T-helper 2 cell treated with Interferon-gamma antibody and Interleukin-4, amounts not matched to agents 5 μg/mL and 100 μg/mL, for 36 hours (primary cell): ENCODE results near the gene CUTA.
"Not testable (repeated sequence)": the region's sequence is repeated elsewhere in the genome, so short reads cannot be mapped to it uniquely, and the experiment has no call there.

ENCODE experiments used
- DNase-seq: peaks from one replicate; pipeline ENCODE4 v3.0.0; 2021; ENCODE audit warnings: low spot score
- H3K27ac Mint-ChIP-seq: one replicate; pipeline ENCODE4 v1.8.0; 2021; ENCODE audit warnings: mild to moderate bottlenecking, mixed read lengths
- H3K27me3 Mint-ChIP-seq: one replicate; pipeline ENCODE4 v1.8.0; 2021; ENCODE audit warnings: low read depth, mixed read lengths
- H3K36me3 Mint-ChIP-seq: one replicate; pipeline ENCODE4 v1.8.0; 2021; ENCODE audit warnings: low read depth, mixed read lengths
- H3K4me1 Mint-ChIP-seq: one replicate; pipeline ENCODE4 v1.8.0; 2021; ENCODE audit warnings: low read depth, mixed read lengths
- H3K4me3 Mint-ChIP-seq: one replicate; pipeline ENCODE4 v1.8.0; 2022; ENCODE audit warnings: mild to moderate bottlenecking, moderate library complexity, mixed read lengths
- H3K9me3 Mint-ChIP-seq: one replicate; pipeline ENCODE4 v1.8.0; 2021; ENCODE audit warnings: mixed read lengths

The CUTA gene

GRCh38 chr6:33390767-33391277 is 27.1 kb downstream of the CUTA start:
- no peak for DNase-seq
- H3K9me3 Mint-ChIP-seq = no peaks in the 10 kb centered on the region
- peak overlapping the region; percentile 90 for H3K27ac Mint-ChIP-seq
- no peaks in the 10 kb centered on the region for H3K27me3 Mint-ChIP-seq
- peaks cover 34% of the 10 kb centered on the region for H3K4me1 Mint-ChIP-seq
- peak overlapping the region; percentile 95 for H3K4me3 Mint-ChIP-seq
- H3K36me3 Mint-ChIP-seq = peaks cover 27% of the 10 kb centered on the region

DNA sequence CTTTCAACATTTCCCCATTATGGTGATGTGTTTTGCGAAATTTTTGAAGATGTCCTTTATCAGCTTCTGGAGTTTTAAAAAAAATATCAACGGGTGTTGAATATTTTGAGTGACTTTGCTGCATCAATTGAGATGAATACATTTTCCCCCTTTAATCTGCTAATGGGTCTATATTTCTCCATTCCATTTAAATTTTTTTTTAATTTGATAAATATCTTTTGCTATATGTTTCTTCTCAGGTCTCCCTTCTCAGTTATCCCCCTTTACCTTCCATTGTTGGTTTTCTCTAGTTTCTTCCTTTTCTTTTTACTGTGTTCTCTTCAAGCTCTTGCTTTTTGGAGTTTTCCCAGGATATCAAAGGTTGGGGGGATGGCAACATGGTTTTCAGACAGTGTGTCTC is 27.7 kb downstream of the CUTA start:
- peaks cover 23% of the 10 kb centered on the region for H3K36me3 Mint-ChIP-seq
- H3K27ac Mint-ChIP-seq = peak overlapping the region; percentile 90
- peaks cover 29% of the 10 kb centered on the region for H3K4me1 Mint-ChIP-seq
- H3K27me3 Mint-ChIP-seq = no peaks in the 10 kb centered on the region
- no peak overlapping the region for H3K4me3 Mint-ChIP-seq
- H3K9me3 Mint-ChIP-seq = no peaks in the 10 kb centered on the region
- DNase-seq = no peak

GRCh38 chr6:33384581-33385020 is 33.3 kb downstream of the CUTA start:
- no peak overlapping the region for H3K4me3 Mint-ChIP-seq
- no peak for DNase-seq
- no peaks in the 10 kb centered on the region for H3K4me1 Mint-ChIP-seq
- H3K36me3 Mint-ChIP-seq = no peaks in the 10 kb centered on the region
- no peaks in the 10 kb centered on the region for H3K27me3 Mint-ChIP-seq
- H3K27ac Mint-ChIP-seq = no peak overlapping the region
- H3K9me3 Mint-ChIP-seq = no peaks in the 10 kb centered on the region

DNA sequence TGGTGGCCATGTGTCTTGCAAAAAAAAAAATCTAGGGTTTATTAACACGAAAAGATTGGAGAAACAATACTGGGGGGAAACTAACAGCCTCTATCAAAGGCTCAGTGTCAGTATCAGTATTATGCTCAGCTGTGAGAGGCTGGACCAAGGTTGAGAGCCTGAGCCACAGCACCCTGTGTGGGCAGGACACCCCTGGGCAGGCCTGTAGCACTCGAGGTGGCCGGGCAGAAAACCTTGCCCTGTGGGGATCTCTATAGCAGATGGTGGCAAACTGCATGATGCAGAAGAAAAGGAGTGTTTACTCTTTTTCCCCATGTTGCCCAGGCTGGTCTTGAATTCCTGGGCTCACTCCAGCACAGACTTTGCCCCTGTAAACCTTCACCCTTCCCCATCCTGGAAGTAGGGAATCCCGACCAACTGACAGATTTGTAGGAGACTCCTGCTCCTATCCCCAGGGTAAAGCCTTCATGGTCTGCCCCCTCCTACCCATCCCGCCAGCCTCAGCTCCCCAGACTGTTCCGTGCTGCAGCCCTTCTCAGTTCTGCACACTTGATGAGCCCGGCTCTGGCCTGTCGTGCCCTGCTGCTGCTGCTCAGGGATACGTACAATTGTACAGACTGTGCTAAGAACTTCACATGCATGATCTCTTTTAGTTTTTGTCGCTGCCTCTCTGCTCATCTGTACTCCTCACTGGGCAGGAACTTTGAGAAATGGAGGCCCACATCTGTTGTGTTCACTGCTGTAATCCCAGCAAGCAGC is 34.3 kb downstream of the CUTA start:
- Mint-ChIP-seq H3K36me3 (no peaks in the 10 kb centered on the region), H3K9me3 (no peaks in the 10 kb centered on the region), H3K4me3 (no peak overlapping the region), H3K27me3 (no peaks in the 10 kb centered on the region), H3K27ac (no peak overlapping the region), H3K4me1 (no peaks in the 10 kb centered on the region)
- no peak for DNase-seq

GRCh38 chr6:33380272-33380981 is 37.5 kb downstream of the CUTA start:
- Mint-ChIP-seq H3K27ac (no peak overlapping the region), H3K27me3 (no peaks in the 10 kb centered on the region), H3K4me1 (peaks cover 5% of the 10 kb centered on the region), H3K9me3 (no peaks in the 10 kb centered on the region), H3K4me3 (no peak overlapping the region), H3K36me3 (no peaks in the 10 kb centered on the region)
- DNase-seq = no peak

DNA sequence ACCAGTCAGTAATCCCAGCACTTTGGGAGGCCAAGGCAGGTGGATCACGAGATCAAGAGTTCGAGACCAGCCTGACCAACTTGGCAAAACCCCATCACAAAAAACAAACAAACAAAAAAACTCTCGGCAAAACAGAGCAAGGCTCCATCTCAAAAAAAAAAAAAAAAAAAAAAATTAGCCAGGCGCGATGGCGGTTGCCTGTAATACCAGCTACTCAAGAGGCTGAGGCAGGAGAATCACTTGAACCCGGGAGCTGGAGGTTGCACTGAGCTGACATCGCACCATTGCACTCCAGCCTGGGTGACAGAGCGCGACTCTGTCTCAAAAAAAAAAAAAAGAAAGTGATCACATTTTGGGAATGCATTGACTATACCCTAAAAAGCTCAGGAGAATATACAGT is 38.7 kb downstream of the CUTA start:
- H3K36me3 Mint-ChIP-seq, H3K27ac Mint-ChIP-seq, H3K4me1 Mint-ChIP-seq, H3K27me3 Mint-ChIP-seq, H3K9me3 Mint-ChIP-seq, DNase-seq, H3K4me3 Mint-ChIP-seq: not testable (repeated sequence)

DNA sequence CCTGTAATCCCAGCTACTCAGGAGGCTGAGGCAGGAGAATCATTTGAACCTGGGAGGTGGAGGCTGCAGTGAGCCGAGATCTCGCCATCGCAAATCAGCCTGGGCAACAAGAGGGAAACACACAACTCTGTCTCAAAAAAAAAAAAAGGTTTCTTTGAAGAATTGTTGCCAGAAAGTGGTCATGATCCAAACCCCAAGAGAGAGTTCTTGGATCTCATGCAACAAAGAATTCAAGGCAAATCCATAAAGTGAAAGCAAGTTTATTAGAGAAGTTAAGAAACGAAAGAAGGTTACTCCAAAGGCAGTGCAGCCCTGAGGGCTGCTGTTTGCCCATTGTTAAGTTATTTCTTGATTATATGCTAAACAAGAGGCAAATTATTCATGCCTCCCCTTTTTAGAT is 40.7 kb downstream of the CUTA start:
- DNase-seq = no peak
- H3K27me3 Mint-ChIP-seq = no peaks in the 10 kb centered on the region
- no peak overlapping the region for H3K27ac Mint-ChIP-seq
- no peaks in the 10 kb centered on the region for H3K9me3 Mint-ChIP-seq
- H3K36me3 Mint-ChIP-seq = no peaks in the 10 kb centered on the region
- no peak overlapping the region for H3K4me3 Mint-ChIP-seq
- H3K4me1 Mint-ChIP-seq = peaks cover 11% of the 10 kb centered on the region

DNA sequence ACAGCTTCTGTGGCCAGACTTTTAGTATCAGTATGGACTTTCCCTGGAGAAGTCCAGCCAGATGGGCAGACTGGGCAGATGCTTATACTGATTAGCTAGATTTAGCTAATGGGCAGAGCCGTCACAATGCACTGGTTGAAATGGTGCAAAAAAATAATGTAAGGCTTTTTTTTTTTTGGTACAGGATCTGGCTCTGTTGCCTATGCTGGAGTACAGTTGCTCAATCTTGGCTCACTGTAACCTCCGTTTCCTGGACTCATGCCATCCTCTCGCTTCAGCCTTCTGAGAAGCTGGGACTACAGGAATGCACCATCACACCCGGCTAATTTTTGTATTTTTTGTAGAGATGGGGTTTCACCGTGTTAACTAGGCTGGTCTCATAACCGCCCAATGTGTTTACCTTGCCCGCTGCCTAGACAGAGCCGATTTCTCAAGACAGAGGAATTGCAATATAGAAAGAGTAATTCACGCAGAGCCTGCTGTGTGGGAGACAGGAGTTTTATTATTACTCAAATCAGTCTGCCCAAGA is 42.7 kb downstream of the CUTA start:
- no peak for DNase-seq
- Mint-ChIP-seq H3K9me3 (no peaks in the 10 kb centered on the region), H3K27me3 (no peaks in the 10 kb centered on the region), H3K27ac (no peak overlapping the region), H3K4me1 (peaks cover 11% of the 10 kb centered on the region), H3K4me3 (no peak overlapping the region), H3K36me3 (no peaks in the 10 kb centered on the region)

- no peaks in the 10 kb centered on the region for H3K27me3 Mint-ChIP-seq
- H3K9me3 Mint-ChIP-seq = no peaks in the 10 kb centered on the region
- DNase-seq = no peak
- peaks cover 11% of the 10 kb centered on the region for H3K4me1 Mint-ChIP-seq
- no peak overlapping the region for H3K4me3 Mint-ChIP-seq
- no peaks in the 10 kb centered on the region for H3K36me3 Mint-ChIP-seq
- no peak overlapping the region for H3K27ac Mint-ChIP-seq
Observed at GRCh38 chr6:33373960-33374910, 43.7 kb downstream of the CUTA start.

GRCh38 chr6:33372526-33373123 is 45.3 kb downstream of the CUTA start:
- no peaks in the 10 kb centered on the region for H3K27me3 Mint-ChIP-seq
- H3K36me3 Mint-ChIP-seq = no peaks in the 10 kb centered on the region
- no peaks in the 10 kb centered on the region for H3K9me3 Mint-ChIP-seq
- peaks cover 11% of the 10 kb centered on the region for H3K4me1 Mint-ChIP-seq
- H3K27ac Mint-ChIP-seq = no peak overlapping the region
- H3K4me3 Mint-ChIP-seq = no peak overlapping the region
- no peak for DNase-seq

- peaks cover 11% of the 10 kb centered on the region for H3K4me1 Mint-ChIP-seq
- H3K27ac Mint-ChIP-seq, H3K9me3 Mint-ChIP-seq, H3K27me3 Mint-ChIP-seq, H3K36me3 Mint-ChIP-seq, DNase-seq, H3K4me3 Mint-ChIP-seq: not testable (repeated sequence)
Observed at GRCh38 chr6:33371901-33372300, 46.0 kb downstream of the CUTA start.

GRCh38 chr6:33367715-33368025 is 50.2 kb downstream of the CUTA start:
- H3K4me1 Mint-ChIP-seq, H3K27me3 Mint-ChIP-seq, H3K36me3 Mint-ChIP-seq, H3K27ac Mint-ChIP-seq, DNase-seq, H3K4me3 Mint-ChIP-seq, H3K9me3 Mint-ChIP-seq: not testable (repeated sequence)

DNA sequence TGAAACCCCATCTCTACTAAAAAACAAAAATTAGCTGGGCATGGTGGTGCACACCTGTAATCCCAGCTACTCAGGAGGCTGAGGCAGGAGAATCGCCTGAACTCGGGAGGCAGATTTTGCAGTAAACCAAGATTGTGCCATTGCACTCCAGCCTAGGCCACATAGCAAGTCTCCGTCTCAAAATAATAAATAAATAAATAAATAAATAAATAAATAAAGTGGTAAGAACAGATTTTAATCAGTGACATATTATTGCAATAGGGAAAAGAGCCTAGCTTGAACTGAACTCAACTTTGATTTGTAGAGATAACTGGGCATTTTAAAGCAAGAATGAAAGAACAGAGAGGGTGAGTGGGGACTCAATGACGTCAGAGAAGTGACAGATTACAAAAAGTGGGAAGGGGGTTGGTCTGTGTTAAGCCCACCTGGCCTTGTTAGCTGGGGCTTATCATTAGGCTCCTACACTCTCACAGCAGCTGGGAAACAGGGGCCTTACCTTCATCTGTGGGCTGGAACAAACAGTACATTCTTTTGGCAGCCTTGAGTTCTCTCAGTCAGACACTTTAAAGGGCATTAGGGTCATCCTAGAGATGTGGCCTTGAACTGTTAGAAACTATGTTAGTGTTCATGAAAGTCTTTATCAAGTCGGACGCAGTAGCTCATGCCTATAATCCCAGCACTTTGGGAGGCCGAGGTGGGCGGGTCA is 50.7 kb downstream of the CUTA start:
- no peak for DNase-seq
- no peaks in the 10 kb centered on the region for H3K36me3 Mint-ChIP-seq
- H3K27me3 Mint-ChIP-seq = peaks cover 2% of the 10 kb centered on the region
- no peak overlapping the region for H3K4me3 Mint-ChIP-seq
- no peak overlapping the region for H3K27ac Mint-ChIP-seq
- H3K9me3 Mint-ChIP-seq = no peaks in the 10 kb centered on the region
- H3K4me1 Mint-ChIP-seq = peaks cover 3% of the 10 kb centered on the region
